Activated CD4-positive, alpha-beta T cell treated with anti-CD3 and anti-CD28 coated beads, Interleukin-2, amount 10 ng/mL, durations not matched to agents 7 days and 5 days (primary cell): Measurements from ENCODE around the gene RCN1. TPM values are rescaled to one million over a fixed set of nuclear protein-coding genes. Genes with fewer than 3 reads are reported as not detected.

ENCODE experiments used
- CTCF ChIA-PET: fragments of 350-600 bp; sonication (Branson Sonifier 250); formaldehyde crosslinking; loops from one replicate; lab custom pipeline; 2021; ENCODE audit warnings: antibody characterized with exemption; lab: Charles Lee
- POLR2A ChIA-PET: fragments of 350-600 bp; sonication (Branson Sonifier 250); formaldehyde crosslinking; loops from one replicate; lab custom pipeline; 2021; ENCODE audit warnings: antibody characterized with exemption; lab: Charles Lee
- DNase-seq: peaks from one replicate; pipeline ENCODE4 v3.0.0-alpha.2; 2020
- H3K27ac Mint-ChIP-seq: one replicate; pipeline ENCODE4 v1.8.0; 2021; ENCODE audit warnings: mild to moderate bottlenecking, moderate library complexity, mixed read lengths
- H3K27me3 Mint-ChIP-seq: one replicate; pipeline ENCODE4 v1.8.0; 2021; ENCODE audit warnings: mixed read lengths
- H3K36me3 Mint-ChIP-seq: one replicate; pipeline ENCODE4 v1.8.0; 2021; ENCODE audit warnings: low read depth, mixed read lengths
- H3K4me1 Mint-ChIP-seq: one replicate; pipeline ENCODE4 v1.8.0; 2021; ENCODE audit warnings: mixed read lengths
- H3K4me3 Mint-ChIP-seq: one replicate; pipeline ENCODE4 v1.8.0; 2021; ENCODE audit warnings: mild to moderate bottlenecking, moderate library complexity, mixed read lengths
- H3K9me3 Mint-ChIP-seq: one replicate; pipeline ENCODE4 v1.8.0; 2021; ENCODE audit warnings: mixed read lengths
- total RNA-seq, 2 experiments: library from RNA; stranded (reverse); gene quantifications; one replicate each; pipeline ENCODE4 v1.2.3, GENCODE V29; 2021

Gene RCN1
- total RNA-seq, 2 experiments from 2014 or later, result 16.8 to 17.4 TPM

GRCh38 chr11:32152821-32153220 is 61.9 kb downstream of the RCN1 start:
- Mint-ChIP-seq H3K4me3 (no peak overlapping the region), H3K27me3 (peaks cover 19% of the 10 kb centered on the region), H3K27ac (no peak overlapping the region), H3K4me1 (no peaks in the 10 kb centered on the region), H3K9me3 (no peaks in the 10 kb centered on the region), H3K36me3 (no peaks in the 10 kb centered on the region)
- DNase-seq, result no peak
- CTCF ChIA-PET, result no interaction called here
- POLR2A ChIA-PET, result no interaction called here

GRCh38 chr11:32153747-32154146 is 62.9 kb downstream of the RCN1 start:
- H3K9me3 Mint-ChIP-seq, result no peaks in the 10 kb centered on the region
- no peaks in the 10 kb centered on the region for H3K4me1 Mint-ChIP-seq
- POLR2A ChIA-PET, result no interaction called here

GRCh38 chr11:32154275-32154674 is 63.4 kb downstream of the RCN1 start:
- no peak overlapping the region for H3K4me3 Mint-ChIP-seq
- ChIA-PET POLR2A (no interaction called here), CTCF (no interaction called here)
- no peaks in the 10 kb centered on the region for H3K36me3 Mint-ChIP-seq
- no peaks in the 10 kb centered on the region for H3K4me1 Mint-ChIP-seq
- H3K9me3 Mint-ChIP-seq, result no peaks in the 10 kb centered on the region
- no peak for DNase-seq
- no peak overlapping the region for H3K27ac Mint-ChIP-seq
- H3K27me3 Mint-ChIP-seq, result peaks cover 19% of the 10 kb centered on the region

More at GRCh38 chr11:32153747-32154146, 62.9 kb downstream of the RCN1 start:
- Mint-ChIP-seq H3K4me3 (no peak overlapping the region), H3K27me3 (peaks cover 19% of the 10 kb centered on the region), H3K27ac (no peak overlapping the region), H3K36me3 (no peaks in the 10 kb centered on the region)
- DNase-seq, result no peak
- CTCF ChIA-PET, result no interaction called here
